SIG-M5 treated with dmso at 0.1 percent for 504 hours (cell line): ENCODE measurements around the gene C9orf43.

ENCODE experiments used
- DNase-seq: peaks from one replicate; lab custom pipeline; 2025; ENCODE audit not compliant: unreplicated experiment; lab: John Stamatoyannopoulos, UW

C9orf43 gene

GRCh38 chr9:113464286-113464660 lies 53.7 kb downstream of the C9orf43 start:
- no peak for DNase-seq

- no peak for DNase-seq
These were observed 55.1 kb downstream of the C9orf43 start for GRCh38 chr9:113465599-113466140.

DNA sequence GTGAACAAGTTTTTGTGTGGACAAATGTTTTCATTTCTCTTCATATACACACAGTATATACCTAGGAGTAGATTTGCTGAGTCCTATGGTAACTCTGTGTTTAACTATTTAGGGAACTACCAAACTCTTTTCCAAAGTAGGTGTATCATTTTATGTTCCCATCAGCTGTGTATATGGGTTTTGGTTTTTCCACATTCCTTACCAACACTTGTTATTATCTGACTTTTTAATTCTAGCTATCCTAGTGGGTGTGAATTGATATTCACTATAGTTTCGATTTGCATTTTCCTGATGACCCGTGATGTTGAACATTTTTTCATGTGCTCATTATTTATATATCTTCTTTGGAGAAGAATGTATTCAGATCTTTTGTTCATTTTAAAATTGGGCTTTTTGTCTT lies 56.6 kb downstream of the C9orf43 start:
- no peak for DNase-seq

DNA sequence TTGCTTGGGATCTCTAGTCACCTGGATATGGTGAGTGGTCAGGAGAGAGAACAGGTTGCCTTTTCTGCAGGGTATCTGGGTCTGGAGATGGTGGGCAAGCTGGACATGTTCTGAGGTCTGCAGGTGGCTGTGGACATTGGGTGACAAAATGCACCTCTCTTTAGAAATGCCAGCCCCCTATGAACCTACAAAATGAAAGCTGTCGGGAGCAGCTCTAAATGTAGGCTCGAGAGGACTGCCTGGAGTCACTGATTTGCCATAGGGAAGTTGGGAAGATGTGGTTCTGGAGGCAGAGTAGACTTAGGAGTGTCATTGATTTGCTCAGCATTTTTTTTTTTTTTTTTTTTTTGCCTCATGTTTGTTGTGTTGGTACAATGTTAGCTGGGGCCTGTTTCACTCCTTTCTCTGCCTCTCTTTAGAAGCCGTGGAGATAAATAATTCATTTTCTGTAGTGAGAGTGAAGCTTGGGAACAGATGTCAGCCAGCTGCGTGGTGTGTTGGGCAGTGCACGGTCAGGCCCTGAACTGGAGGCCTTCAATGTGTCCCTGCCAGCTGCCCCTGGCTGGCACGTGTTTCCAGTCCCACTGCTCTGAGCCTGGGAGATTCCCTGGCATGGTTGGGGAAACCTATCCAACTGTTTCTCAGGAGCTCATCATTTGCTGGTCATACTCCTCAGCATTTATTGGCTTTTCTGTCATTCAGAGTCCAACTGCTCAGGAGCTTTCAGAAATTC lies 58.3 kb downstream of the C9orf43 start:
- DNase-seq, result no peak

DNA sequence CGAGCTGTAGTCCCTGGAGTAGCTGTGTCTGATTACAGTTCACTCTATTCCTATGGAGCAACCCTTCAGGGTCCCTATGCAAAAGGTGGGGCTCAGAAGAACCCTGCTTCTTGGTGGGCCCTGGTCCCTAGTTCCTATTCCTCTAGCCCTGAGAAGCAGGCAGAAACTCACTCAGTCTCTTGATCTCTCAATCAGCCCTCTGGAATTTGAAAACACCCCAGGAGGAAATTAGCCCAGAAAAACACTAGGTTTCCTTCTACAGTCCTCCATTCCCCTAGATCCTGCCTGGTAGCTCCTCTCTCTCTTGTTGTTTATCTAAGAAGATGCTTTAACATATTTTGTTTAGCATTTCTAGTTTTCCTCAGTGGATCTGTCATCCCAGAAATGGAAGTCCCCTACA lies 60.6 kb downstream of the C9orf43 start:
- no peak for DNase-seq

DNA sequence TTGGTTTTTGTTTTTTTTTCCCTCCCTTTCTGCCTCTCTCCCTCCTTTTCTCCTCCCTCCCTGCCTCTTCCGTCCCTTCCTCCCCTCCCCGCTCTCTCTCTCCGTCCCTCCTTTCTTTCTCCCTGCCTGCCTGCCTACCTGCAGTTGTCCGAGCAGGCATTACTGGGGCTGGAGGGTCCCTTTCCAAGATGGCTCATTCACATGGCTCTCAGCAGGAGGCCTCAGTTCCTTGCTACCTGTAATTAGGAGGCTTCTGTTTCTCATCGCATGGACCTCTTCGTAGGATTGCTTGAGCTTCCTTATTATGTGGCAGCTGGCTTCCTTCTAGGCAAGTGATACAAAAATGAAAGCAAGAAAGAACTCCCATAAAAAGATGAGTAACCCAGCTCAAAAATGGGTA lies 61.0 kb downstream of the C9orf43 start:
- no peak for DNase-seq

DNA sequence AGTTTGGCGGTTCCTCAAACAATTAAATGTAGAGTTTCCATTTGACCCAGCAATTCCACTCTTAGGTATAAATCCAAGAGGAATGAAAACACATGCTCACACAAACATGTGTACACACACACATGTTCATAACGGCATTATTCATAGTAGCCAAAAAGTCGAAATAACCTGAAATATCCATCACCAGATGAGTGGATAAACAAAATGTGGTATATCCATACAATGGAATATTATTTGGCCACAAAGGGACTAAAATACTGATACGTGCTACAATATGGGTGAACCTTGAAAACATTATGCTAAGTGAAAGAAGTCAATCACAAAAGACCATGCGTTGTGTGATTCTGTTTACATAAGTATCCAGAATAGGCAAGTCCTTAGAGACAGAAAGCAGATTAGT lies 61.7 kb downstream of the C9orf43 start:
- DNase-seq, result no peak

GRCh38 chr9:113474360-113475028 lies 63.9 kb downstream of the C9orf43 start:
- no peak for DNase-seq

- DNase-seq, result no peak
These were observed 64.5 kb downstream of the C9orf43 start for GRCh38 chr9:113475031-113475430.

GRCh38 chr9:113475992-113476391 lies 65.4 kb downstream of the C9orf43 start:
- no peak for DNase-seq

GRCh38 chr9:113476511-113476916 lies 66.0 kb downstream of the C9orf43 start:
- no peak for DNase-seq

DNA sequence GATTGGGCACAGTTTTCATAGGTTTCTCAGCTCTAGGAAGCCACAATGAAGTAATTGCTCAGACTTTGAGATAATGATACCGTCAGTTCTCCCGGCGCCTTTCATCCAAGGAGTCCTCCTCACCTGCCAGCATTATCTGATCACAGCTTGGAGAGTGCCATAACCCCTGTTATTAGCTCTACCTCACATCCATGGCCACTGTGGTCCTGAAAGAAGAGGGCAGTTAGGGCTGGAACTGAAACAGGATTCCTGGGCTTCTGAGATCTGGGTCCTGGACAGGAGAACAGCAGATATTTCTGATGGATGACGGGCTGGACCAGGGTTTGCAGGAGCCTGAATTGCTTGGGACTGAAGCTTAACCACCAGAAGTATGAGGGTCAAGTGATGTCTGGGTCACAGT lies 66.5 kb downstream of the C9orf43 start:
- no peak for DNase-seq

DNA sequence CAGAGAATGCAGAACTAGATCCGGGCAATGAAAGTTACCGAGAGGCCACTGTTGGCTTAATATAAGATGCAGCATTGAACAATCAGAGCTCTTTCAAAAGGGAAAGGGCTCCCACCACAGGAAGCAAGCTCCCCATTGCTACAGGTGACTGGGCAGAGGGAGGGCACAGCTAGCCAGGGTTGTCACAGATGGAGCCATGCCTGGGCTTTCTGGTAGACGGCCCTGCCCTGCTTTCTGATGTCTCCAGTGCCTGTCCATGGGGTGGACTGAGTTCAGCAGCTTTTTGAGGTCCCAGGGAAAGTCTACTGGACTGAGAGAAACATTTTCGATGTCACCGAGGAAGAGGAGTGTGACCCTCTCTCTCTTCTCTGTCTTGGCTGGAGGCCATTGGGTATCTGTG lies 67.1 kb downstream of the C9orf43 start:
- no peak for DNase-seq

GRCh38 chr9:113479174-113479621 lies 68.7 kb downstream of the C9orf43 start:
- no peak for DNase-seq
